Adipocyte (in vitro differentiated cells): ENCODE measurements around the gene FER.
"Not testable (repeated sequence)": the region's sequence is repeated elsewhere in the genome, so short reads cannot be mapped to it uniquely, and the experiment has no call there.

Experiments
- DNase-seq: peaks from one replicate; pipeline ENCODE4 v3.0.0-alpha.2; 2015; ENCODE audit warnings: low read depth
- H3K27me3 ChIP-seq: replicated peaks from 2 replicates; pipeline ENCODE4 v1.7.0; 2013; ENCODE audit warnings: mild to moderate bottlenecking, low read length, moderate library complexity; ENCODE audit not compliant: control insufficient read depth, insufficient read depth
- H3K36me3 ChIP-seq: 2 replicates; pipeline ENCODE4 v1.7.0; 2013; ENCODE audit warnings: low read length, mild to moderate bottlenecking, moderate library complexity; ENCODE audit not compliant: control insufficient read depth, insufficient read depth, severe bottlenecking
- H3K4me1 ChIP-seq: 2 replicates; pipeline ENCODE4 v1.7.0; 2013; ENCODE audit warnings: mild to moderate bottlenecking, low read length, moderate library complexity; ENCODE audit not compliant: control insufficient read depth, insufficient read depth
- H3K4me3 ChIP-seq: 2 replicates; pipeline ENCODE4 v1.7.0; 2013; ENCODE audit warnings: mild to moderate bottlenecking, low read length, moderate library complexity
- H3K9ac ChIP-seq: 2 replicates; pipeline ENCODE4 v1.7.0; 2013; ENCODE audit warnings: mild to moderate bottlenecking, low read length, moderate library complexity
- H3K9me3 ChIP-seq: 2 replicates; pipeline ENCODE4 v1.7.0; 2013; ENCODE audit warnings: mild to moderate bottlenecking, low read length, moderate library complexity; ENCODE audit not compliant: control insufficient read depth

Gene FER

GRCh38 chr5:108747774-108748400, at the start of gene FER:
FER (plus strand) TSS chr5:108747897; CDS start chr5:108798183, 50,286 bp downstream.
- Histone ChIP-seq H3K9me3 (no peaks in the 10 kb centered on the region), H3K9ac (peak within 1 kb of the TSS; percentile 99), H3K4me3 (peak within 1 kb of the TSS; percentile 99), H3K36me3 (no peaks in the 10 kb centered on the region), H3K27me3 (no peaks in the 10 kb centered on the region), H3K4me1 (peaks cover 38% of the 10 kb centered on the region)
- peak; percentile 65 for DNase-seq

- not testable (repeated sequence) for H3K27me3 ChIP-seq, H3K9ac ChIP-seq, H3K4me3 ChIP-seq, H3K9me3 ChIP-seq, H3K4me1 ChIP-seq, DNase-seq, H3K36me3 ChIP-seq
Measured at GRCh38 chr5:108700388-108700787, 47.3 kb upstream of the FER start.

GRCh38 chr5:108700930-108701329, 46.8 kb upstream of the FER start:
- Histone ChIP-seq H3K4me1 (no peaks in the 10 kb centered on the region), H3K9ac (no peak overlapping the region), H3K27me3 (no peaks in the 10 kb centered on the region), H3K9me3 (no peaks in the 10 kb centered on the region), H3K4me3 (no peak overlapping the region), H3K36me3 (no peaks in the 10 kb centered on the region)
- no peak for DNase-seq

GRCh38 chr5:108702546-108702945, 45.2 kb upstream of the FER start:
- Histone ChIP-seq H3K36me3 (no peaks in the 10 kb centered on the region), H3K4me3 (no peak overlapping the region), H3K27me3 (no peaks in the 10 kb centered on the region), H3K9ac (no peak overlapping the region), H3K9me3 (no peaks in the 10 kb centered on the region), H3K4me1 (no peaks in the 10 kb centered on the region)
- DNase-seq, result no peak

GRCh38 chr5:108703313-108703712, 44.4 kb upstream of the FER start:
- Histone ChIP-seq H3K9me3 (no peaks in the 10 kb centered on the region), H3K27me3 (no peaks in the 10 kb centered on the region), H3K4me3 (no peak overlapping the region), H3K36me3 (no peaks in the 10 kb centered on the region), H3K9ac (no peak overlapping the region), H3K4me1 (no peaks in the 10 kb centered on the region)
- no peak for DNase-seq

GRCh38 chr5:108707141-108707540, 40.6 kb upstream of the FER start:
- no peak for DNase-seq
- no peaks in the 10 kb centered on the region for H3K9me3 ChIP-seq
- H3K9ac ChIP-seq, result no peak overlapping the region
- H3K36me3 ChIP-seq, result no peaks in the 10 kb centered on the region
- no peaks in the 10 kb centered on the region for H3K4me1 ChIP-seq
- H3K27me3 ChIP-seq, result no peaks in the 10 kb centered on the region
- H3K4me3 ChIP-seq, result no peak overlapping the region

GRCh38 chr5:108711898-108712297, 35.8 kb upstream of the FER start:
- no peaks in the 10 kb centered on the region for H3K27me3 ChIP-seq
- H3K4me1 ChIP-seq, result peaks cover 3% of the 10 kb centered on the region
- no peak overlapping the region for H3K4me3 ChIP-seq
- H3K9me3 ChIP-seq, result no peaks in the 10 kb centered on the region
- no peaks in the 10 kb centered on the region for H3K36me3 ChIP-seq
- DNase-seq, result no peak
- H3K9ac ChIP-seq, result no peak overlapping the region

GRCh38 chr5:108715408-108715807, 32.3 kb upstream of the FER start:
- H3K9ac ChIP-seq, result no peak overlapping the region
- no peaks in the 10 kb centered on the region for H3K9me3 ChIP-seq
- peaks cover 3% of the 10 kb centered on the region for H3K4me1 ChIP-seq
- no peak overlapping the region for H3K4me3 ChIP-seq
- no peaks in the 10 kb centered on the region for H3K36me3 ChIP-seq
- no peaks in the 10 kb centered on the region for H3K27me3 ChIP-seq
- DNase-seq, result no peak

GRCh38 chr5:108720391-108720790, 27.3 kb upstream of the FER start:
- Histone ChIP-seq H3K27me3 (no peaks in the 10 kb centered on the region), H3K9me3 (no peaks in the 10 kb centered on the region), H3K4me1 (no peaks in the 10 kb centered on the region), H3K4me3 (no peak overlapping the region), H3K36me3 (no peaks in the 10 kb centered on the region), H3K9ac (no peak overlapping the region)
- DNase-seq, result no peak

- peaks cover 17% of the 10 kb centered on the region for H3K4me1 ChIP-seq
- DNase-seq, result no peak
- H3K4me3 ChIP-seq, result peak overlapping the region; percentile 94
- peak overlapping the region; percentile 97 for H3K9ac ChIP-seq
- H3K27me3 ChIP-seq, result no peaks in the 10 kb centered on the region
- no peaks in the 10 kb centered on the region for H3K9me3 ChIP-seq
- H3K36me3 ChIP-seq, result no peaks in the 10 kb centered on the region
Measured at GRCh38 chr5:108726446-108727235, 21.1 kb upstream of the FER start.

GRCh38 chr5:108727236-108727650, 20.5 kb upstream of the FER start:
- H3K4me1 ChIP-seq, result peaks cover 17% of the 10 kb centered on the region
- peak overlapping the region; percentile 97 for H3K9ac ChIP-seq
- H3K9me3 ChIP-seq, result no peaks in the 10 kb centered on the region
- peak overlapping the region; percentile 94 for H3K4me3 ChIP-seq
- H3K27me3 ChIP-seq, result no peaks in the 10 kb centered on the region
- no peaks in the 10 kb centered on the region for H3K36me3 ChIP-seq
- DNase-seq, result peak; percentile 50
